ENCODE measurements around the gene ZKSCAN1. TPM values are rescaled to one million over a fixed set of nuclear protein-coding genes. Genes with fewer than 3 reads are reported as not detected.

The ZKSCAN1 gene
- total RNA-seq, 2 donors from 2014 or later, result 75.8 to 86.5 TPM

GRCh38 chr7:100072462-100072861, 57.1 kb downstream of the ZKSCAN1 start:
- H3K36me3 ChIP-seq, result peaks cover 14 to 48% of the 10 kb centered on the region in 2 donors
- no peak overlapping the region for H3K4me3 ChIP-seq
- TF ChIP-seq CTCF (IDR thresholded peaks at IDR 0.05) (no peak), POLR2AphosphoS5 (IDR thresholded peaks at IDR 0.05) (no peak), POLR2A (IDR thresholded peaks at IDR 0.05) (no peak)
- H3K4me1 ChIP-seq (replicated peaks), result no peaks in the 10 kb centered on the region
- no peak for DNase-seq (ENCODE audit: low spot score)
- H3K9me3 ChIP-seq, result no peaks in the 10 kb centered on the region
- H3K27me3 ChIP-seq (replicated peaks; ENCODE audit: insufficient read depth), result no peaks in the 10 kb centered on the region
- H3K27ac ChIP-seq, result no peak overlapping the region
- intact Hi-C loops (cut with DNase I), result no loop called here
- WGBS, result 98% methylated on average over 10 of the region's 10 CpGs

DNA sequence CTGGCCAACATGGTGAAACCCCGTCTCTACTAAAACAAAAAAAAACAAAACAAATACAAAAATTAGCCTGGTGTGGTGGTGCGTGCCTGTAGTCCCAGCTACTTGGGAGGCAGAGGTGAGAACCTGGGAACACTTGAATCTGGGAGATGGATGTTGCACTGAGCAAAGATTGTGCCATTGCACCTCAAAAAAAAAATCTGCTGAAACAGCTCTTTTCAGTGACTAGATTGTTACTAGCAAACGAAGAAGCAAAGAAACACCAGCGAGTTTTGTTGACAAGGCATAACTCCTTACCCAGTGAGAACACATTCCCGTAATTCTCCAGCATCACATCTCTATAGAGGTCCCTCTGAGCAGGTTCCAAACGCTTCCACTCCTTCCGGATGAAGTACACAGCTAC, 59.4 kb downstream of the ZKSCAN1 start:
- WGBS, result 97% methylated on average over 7 of the region's 7 CpGs
- DNase-seq (ENCODE audit: low spot score), result no peak
- H3K27me3 ChIP-seq (replicated peaks; ENCODE audit: insufficient read depth), result no peaks in the 10 kb centered on the region
- H3K36me3 ChIP-seq, result peaks cover 14 to 48% of the 10 kb centered on the region in 2 donors
- TF ChIP-seq CTCF (IDR thresholded peaks at IDR 0.05) (no peak), POLR2AphosphoS5 (IDR thresholded peaks at IDR 0.05) (no peak), POLR2A (IDR thresholded peaks at IDR 0.05) (no peak)
- peaks cover 2% of the 10 kb centered on the region for H3K4me1 ChIP-seq (replicated peaks)
- no peaks in the 10 kb centered on the region for H3K9me3 ChIP-seq
- no peak overlapping the region for H3K4me3 ChIP-seq
- intact Hi-C loops (cut with DNase I), result no loop called here
- no peak overlapping the region for H3K27ac ChIP-seq

DNA sequence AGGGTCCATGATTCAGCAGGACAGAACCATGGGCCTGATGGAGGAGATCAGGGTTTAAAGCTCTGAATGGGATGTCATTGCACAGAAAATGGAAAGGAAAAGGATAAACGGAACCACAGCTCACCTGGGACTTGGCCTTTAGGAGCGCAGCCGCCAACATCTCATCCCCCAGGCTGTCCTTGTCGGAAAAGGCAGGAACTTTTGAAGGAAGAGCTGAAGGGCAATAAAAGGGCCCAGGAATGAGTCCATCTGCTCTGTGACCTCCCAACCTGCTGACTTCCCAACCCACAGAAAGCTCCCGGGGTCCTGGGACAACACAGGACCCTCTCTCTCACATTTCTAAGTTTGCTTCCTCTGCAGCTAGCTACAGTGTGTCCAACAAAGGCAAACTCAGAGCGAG, 60.0 kb downstream of the ZKSCAN1 start:
- TF ChIP-seq POLR2AphosphoS5 (IDR thresholded peaks at IDR 0.05), result no peak
- no peak for TF ChIP-seq POLR2A (IDR thresholded peaks at IDR 0.05)
- no peak for TF ChIP-seq CTCF (IDR thresholded peaks at IDR 0.05)
- Histone ChIP-seq H3K4me3 (no peak overlapping the region), H3K36me3 (peaks cover 14 to 48% of the 10 kb centered on the region in 2 donors), H3K27ac (no peak overlapping the region), H3K4me1 (replicated peaks) (peaks cover 8% of the 10 kb centered on the region), H3K9me3 (no peaks in the 10 kb centered on the region), H3K27me3 (replicated peaks; ENCODE audit: insufficient read depth) (no peaks in the 10 kb centered on the region)
- 91% methylated on average over 6 of the region's 6 CpGs for WGBS
- no peak for DNase-seq (ENCODE audit: low spot score)
- intact Hi-C loops (cut with DNase I), result no loop called here

DNA sequence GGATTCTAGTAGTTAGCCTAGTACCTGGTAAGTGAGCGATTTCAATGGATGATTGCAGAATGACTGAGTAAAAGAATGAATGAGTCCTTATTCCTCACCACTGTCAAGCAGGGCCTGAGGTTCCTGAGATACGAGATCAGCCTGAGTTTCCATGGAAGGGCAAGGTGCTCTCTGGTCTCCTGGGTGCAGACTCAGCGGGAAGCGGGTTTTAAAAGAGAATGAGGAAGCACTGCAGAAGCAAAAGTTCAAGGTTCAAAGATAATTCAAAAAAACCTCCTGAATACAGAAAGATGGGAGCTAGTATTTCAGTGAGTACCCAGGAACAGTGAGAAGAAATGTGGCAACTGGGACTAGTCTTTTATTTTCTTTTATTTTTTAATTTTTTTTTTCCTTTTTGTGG, 61.8 kb downstream of the ZKSCAN1 start:
- Histone ChIP-seq H3K27me3 (replicated peaks; ENCODE audit: insufficient read depth) (no peaks in the 10 kb centered on the region), H3K36me3 (peaks cover 2 to 33% of the 10 kb centered on the region in 2 donors), H3K4me1 (replicated peaks) (peaks cover 10% of the 10 kb centered on the region), H3K9me3 (no peaks in the 10 kb centered on the region), H3K4me3 (no peak overlapping the region), H3K27ac (no peak overlapping the region)
- whole genome bisulfite sequencing, result 95% methylated on average over 4 of the region's 4 CpGs
- no peak for DNase-seq (ENCODE audit: low spot score)
- intact Hi-C loops (cut with DNase I), result no loop called here
- TF ChIP-seq POLR2A (IDR thresholded peaks at IDR 0.05) (no peak), CTCF (IDR thresholded peaks at IDR 0.05) (no peak), POLR2AphosphoS5 (IDR thresholded peaks at IDR 0.05) (no peak)

GRCh38 chr7:100079024-100079560, 63.7 kb downstream of the ZKSCAN1 start:
- H3K4me1 ChIP-seq (replicated peaks), result peaks cover 10% of the 10 kb centered on the region
- H3K9me3 ChIP-seq, result no peaks in the 10 kb centered on the region
- H3K27me3 ChIP-seq (replicated peaks; ENCODE audit: insufficient read depth), result no peaks in the 10 kb centered on the region
- no peak overlapping the region for H3K4me3 ChIP-seq
- WGBS, result 58% methylated on average over 7 of the region's 7 CpGs
- intact Hi-C loops (cut with DNase I), result no loop called here
- DNase-seq (ENCODE audit: low spot score), result no peak
- no peak for TF ChIP-seq POLR2AphosphoS5 (IDR thresholded peaks at IDR 0.05)
- TF ChIP-seq POLR2A (IDR thresholded peaks at IDR 0.05), result no peak
- no peak for TF ChIP-seq CTCF (IDR thresholded peaks at IDR 0.05)
- H3K36me3 ChIP-seq, result peaks cover 2 to 14% of the 10 kb centered on the region in 2 donors
- no peak overlapping the region for H3K27ac ChIP-seq

All from prostate gland (tissue), 2 donors.